K562 (cell line): ENCODE measurements around the gene STON2. TPM values are rescaled to one million over a fixed set of nuclear protein-coding genes. Genes with fewer than 3 reads are reported as not detected.

Experiments used
- ATAC-seq: fragments of 200-7000 bp; cut with Tn5 transposase; 3 replicates; pipeline ENCODE4 v1.9.1; 2020; ENCODE audit warnings: moderate library complexity
- BruUV-seq: library from RNA; stranded (reverse); fragments of 400-500 nt; replicated peaks from 2 replicates; lab custom pipeline; 2021; lab: Mats Ljungman, UMichigan
- CTCF ChIA-PET: fragments of 300-600 bp; formaldehyde crosslinking; extraction: SDS; loops from one replicate; lab custom pipeline; 2021; ENCODE audit warnings: low intra/inter-chr PET ratio; lab: Yijun Ruan, JAX
- POLR2A ChIA-PET: fragments of 300-600, 350-650 bp; sonication (Branson Sonifier 250); formaldehyde crosslinking; extraction: SDS; loops from one replicate; lab custom pipeline; 2021; ENCODE audit warnings: antibody characterized with exemption, inconsistent platforms; lab: Yijun Ruan, JAX
- DNase-seq, 4 experiments: peaks; one replicate each; pipeline versions ENCODE4 v3.0.0 to v3.0.0-alpha.2; 2011 to 2018; ENCODE audit warnings: low spot score in 3 of 4, mixed read lengths in 3 of 4; ENCODE audit errors: extremely low read depth in 1 of 4
- FAIRE-seq: peaks from 2 replicates; lab custom pipeline; 2011; peaks lifted over from hg19 to GRCh38; lab: Jason Lieb, UNC
- H2AFZ ChIP-seq: 2 replicates; pipeline ENCODE4 v1.6.0; 2011; ENCODE audit warnings: low read depth, low read length, control low read depth, inconsistent platforms
- H3K27ac ChIP-seq: fragments of 200-600 bp; 3 replicates; pipeline ENCODE4 v1.8.0; 2011; ENCODE audit warnings: low read depth, mild to moderate bottlenecking, control low read depth, inconsistent platforms, low read length, moderate library complexity, mixed read lengths; ENCODE audit errors: extremely low read depth
- H3K27me3 ChIP-seq, 2 experiments: fragments of 300-600 bp in 1 of 2; 2 replicates in 1 of 2; 3 replicates in 1 of 2; pipeline versions ENCODE4 v1.6.0 to v1.8.0; 2011; ENCODE audit warnings: inconsistent platforms in 2 of 2, low read length in 2 of 2, mild to moderate bottlenecking in 1 of 2, mixed read lengths in 1 of 2, moderate library complexity in 1 of 2; ENCODE audit not compliant: control insufficient read depth in 2 of 2, insufficient read depth in 2 of 2
- H3K36me3 ChIP-seq: fragments of 300-600 bp; 3 replicates; pipeline ENCODE4 v1.8.0; 2011; ENCODE audit warnings: mild to moderate bottlenecking, low read length, inconsistent platforms; ENCODE audit not compliant: control insufficient read depth, insufficient read depth
- H3K4me1 ChIP-seq, 2 experiments: fragments of 200-600 bp in 1 of 2; replicated peaks in 1 of 2; 2 replicates in 1 of 2; 3 replicates in 1 of 2; pipeline versions ENCODE4 v1.5.1 to v1.8.0; 2011; ENCODE audit warnings: inconsistent platforms in 2 of 2, low read length in 2 of 2, mild to moderate bottlenecking in 1 of 2, mixed read lengths in 1 of 2, moderate library complexity in 1 of 2; ENCODE audit not compliant: control insufficient read depth in 2 of 2, insufficient read depth in 2 of 2
- H3K4me2 ChIP-seq: 2 replicates; pipeline ENCODE4 v1.6.1; 2011; ENCODE audit warnings: low read length, control low read depth, inconsistent platforms, mixed read lengths; ENCODE audit not compliant: insufficient read depth
- H3K4me3 ChIP-seq: fragments of 200-600 bp; sonication (generic), shearing (Covaris generic); 2 replicates; pipeline ENCODE4 v1.5.1; 2016; ENCODE audit warnings: control low read depth, inconsistent platforms
- H3K79me2 ChIP-seq: fragments of 200-600 bp; 3 replicates; pipeline ENCODE4 v1.8.0; 2011; ENCODE audit warnings: low read length, inconsistent platforms; ENCODE audit not compliant: control insufficient read depth, insufficient read depth
- H3K9ac ChIP-seq, 2 experiments: 2 replicates each; pipeline versions ENCODE4 v1.6.0 to v1.6.1; 2011; ENCODE audit warnings: low read depth in 2 of 2, low read length in 2 of 2, control low read depth in 1 of 2, inconsistent platforms in 1 of 2, mild to moderate bottlenecking in 1 of 2, mixed read lengths in 1 of 2; ENCODE audit not compliant: insufficient read depth in 1 of 2
- H3K9me1 ChIP-seq: one replicate; pipeline ENCODE4 v1.6.0; 2011; ENCODE audit warnings: inconsistent platforms, mild to moderate bottlenecking, low read length, moderate library complexity; ENCODE audit not compliant: control insufficient read depth, insufficient read depth
- H3K9me3 ChIP-seq: replicated peaks from 2 replicates; pipeline ENCODE4 v1.5.1; 2011; ENCODE audit warnings: low read depth, low read length, inconsistent platforms; ENCODE audit not compliant: control insufficient read depth, insufficient read depth
- H4K20me1 ChIP-seq: replicated peaks from 2 replicates; pipeline ENCODE4 v1.6.1; 2011; ENCODE audit warnings: low read length, inconsistent platforms, mixed read lengths; ENCODE audit not compliant: control insufficient read depth, insufficient read depth
- MTA3 ChIP-seq: fragments of 450-650 bp; formaldehyde crosslinking; IDR thresholded peaks from 2 replicates; pipeline ENCODE4 v1.6.1; 2017; ENCODE audit warnings: mild to moderate bottlenecking, borderline replicate concordance
- NCOA4 ChIP-seq: fragments of 450-650 bp; IDR thresholded peaks from 2 replicates; pipeline ENCODE4 v1.6.1; 2018; ENCODE audit warnings: mild to moderate bottlenecking; ENCODE audit not compliant: partially characterized antibody
- NFRKB ChIP-seq: fragments of 450-650 bp; IDR thresholded peaks from 2 replicates; pipeline ENCODE4 v1.6.1; 2016; ENCODE audit warnings: low read depth
- RERE ChIP-seq: sonication (generic); formaldehyde crosslinking; IDR thresholded peaks from 2 replicates; pipeline ENCODE4 v1.8.0; 2023; ENCODE audit warnings: missing genetic modification reagents, mild to moderate bottlenecking, borderline replicate concordance
- SIRT6 ChIP-seq: IDR thresholded peaks from one replicate; pipeline ENCODE4 v1.6.1; 2012; ENCODE audit warnings: low read depth, mild to moderate bottlenecking, control low read depth, inconsistent platforms, low read length, moderate library complexity
- SP1 ChIP-seq: sonication (generic); formaldehyde crosslinking; IDR thresholded peaks from 2 replicates; pipeline ENCODE4 v1.8.1; 2022; ENCODE audit warnings: mild to moderate bottlenecking, missing genetic modification reagents
- WHSC1 ChIP-seq: IDR thresholded peaks from one replicate; pipeline ENCODE4 v1.6.1; 2012; ENCODE audit warnings: low read length, control low read depth, inconsistent platforms
- ZNF354B ChIP-seq: fragments of 250-450 bp; sonication (Bioruptor Pico); IDR thresholded peaks from 2 replicates; pipeline ENCODE4 v1.4.0; 2020
- WGBS: fragments of 100-300 bp; shearing (Covaris generic); methylation state at CpG from one replicate; pipeline ENCODE4 v1.1.6; 2016; ENCODE audit warnings: low coverage, mixed read lengths; ENCODE audit not compliant: insufficient coverage; ENCODE audit errors: missing lambda C conversion rate; 5-methylcytosine and 5-hydroxymethylcytosine counted together
- in situ Hi-C: fragments of 300-500 bp; cut with MboI; formaldehyde crosslinking; loops from 4 replicates; pipeline ENCODE4 v1.15.0; 2018; ENCODE audit warnings: inconsistent platforms, mixed read lengths
- intact Hi-C: fragments of 100-400 bp; cut with micrococcal nuclease; formaldehyde crosslinking; loops from 2 replicates; pipeline ENCODE4 v1.14.2; 2022
- polyA plus RNA-seq, 8 experiments: library from polyadenylated mRNA; depleted of rRNA in 4 of 8; stranded (reverse) in 5 of 8; unstranded in 3 of 8; fragments of >200 nt; fragmentation: Nextera tagmentation in 2 of 8; fragmentation: Illumina TruSeq in 1 of 8; extraction: Ambion mirVana in 2 of 8; extraction: Trizol in 1 of 8; gene quantifications; 2 replicates each; pipeline versions ENCODE4 v1.2.1 to v1.2.3, GENCODE V29; 2011 to 2014; ENCODE audit warnings: inconsistent platforms in 1 of 8, missing spikeins in 1 of 8
- total RNA-seq, 7 experiments: library from RNA; depleted of rRNA in 6 of 7; stranded (reverse); fragments of >200 nt in 6 of 7; fragmentation: Illumina TruSeq in 2 of 7; extraction: Trizol in 2 of 7; gene quantifications; 2 replicates each; pipeline versions ENCODE4 v1.2.1 to v1.2.3, GENCODE V29; 2011 to 2021; ENCODE audit warnings: low replicate concordance in 1 of 7

STON2 gene
- total and polyA plus RNA-seq, 9 of the 15 experiments (the other 6 are each of a cell fraction or from before 2014, with no cell fraction given), result 7.8 to 99.3 (median 53.5) TPM

- FAIRE-seq (no peak), ATAC-seq (no peak), DNase-seq (no peak)
- H3K36me3 ChIP-seq, result peaks cover 78% of the 10 kb centered on the region
- H4K20me1 ChIP-seq, result peaks cover 7% of the 10 kb centered on the region; the same call in 1 of the 2 replicates
- ChIA-PET POLR2A (interaction anchor here (1.0 kb wide), 1 partner anchor 13 kb away, joined by 3 read pairs; no protein-coding TSS in a partner anchor), CTCF (no interaction called here)
- H3K27ac ChIP-seq, result no peak overlapping the region
- in situ Hi-C loops (no loop called here), intact Hi-C loops (no loop called here)
- no peak overlapping the region for H2AFZ ChIP-seq
- H3K9me1 ChIP-seq, result peaks cover 13% of the 10 kb centered on the region
- H3K27me3 ChIP-seq, result no peaks in the 10 kb centered on the region
- no peaks in the 10 kb centered on the region for H3K9me3 ChIP-seq
- no peak overlapping the region for H3K9ac ChIP-seq
- BruUV-seq, result no TSS peak
- H3K4me3 ChIP-seq, result no peak overlapping the region
- WGBS, result 88% methylated on average over 5 of the region's 7 CpGs
- peaks cover 41% of the 10 kb centered on the region for H3K79me2 ChIP-seq
- TF ChIP-seq SP1 (CRISPR knock-in tag) (no peak), ZNF354B (CRISPR knock-in tag) (no peak), NCOA4 (no peak), RERE (CRISPR knock-in tag) (no peak), SIRT6 (no peak), NFRKB (no peak), MTA3 (no peak), WHSC1 (no peak)
- peaks cover 0 to 16% of the 10 kb centered on the region in 2 experiments; a peak in 3 of 5 replicates for H3K4me1 ChIP-seq
- H3K4me2 ChIP-seq, result no peak overlapping the region
Measured at GRCh38 chr14:81396113-81396512, 4.0 kb downstream of the STON2 start.
